Ecto neural progenitor cell (in vitro differentiated cells): ENCODE results near the gene MYF6.

Experiments
- DNase-seq: peaks from one replicate; pipeline ENCODE4 v3.0.0-alpha.2; 2018; ENCODE audit warnings: low spot score

The MYF6 gene

GRCh38 chr12:80707830-80708258 is 410 bp downstream of the MYF6 start:
- peak; percentile 67 for DNase-seq

GRCh38 chr12:80708259-80708974 is 983 bp downstream of the MYF6 start:
- peak; percentile 64 for DNase-seq

- no peak for DNase-seq
Observed at GRCh38 chr12:80708975-80709328, 1.5 kb downstream of the MYF6 start.

- DNase-seq = peak; percentile 60
Observed at GRCh38 chr12:80709811-80710726, 2.6 kb downstream of the MYF6 start.

GRCh38 chr12:80710727-80711449 is 3.5 kb downstream of the MYF6 start:
- no peak for DNase-seq

- DNase-seq = no peak
Observed at GRCh38 chr12:80711866-80712265, 4.4 kb downstream of the MYF6 start.

GRCh38 chr12:80712866-80713265 is 5.4 kb downstream of the MYF6 start:
- DNase-seq = no peak

GRCh38 chr12:80713419-80713818 is 6.0 kb downstream of the MYF6 start:
- DNase-seq = no peak

GRCh38 chr12:80714055-80714454 is 6.6 kb downstream of the MYF6 start:
- DNase-seq = peak; percentile 69

GRCh38 chr12:80714846-80715245 is 7.4 kb downstream of the MYF6 start:
- DNase-seq = no peak

GRCh38 chr12:80715713-80716249 is 8.3 kb downstream of the MYF6 start:
- DNase-seq = no peak

- DNase-seq = no peak
Observed at GRCh38 chr12:80716696-80717469, 9.4 kb downstream of the MYF6 start, which contains the start of gene MYF5. Gene MYF5, plus strand, starts transcription at chr12:80716912. Its CDS starts 152 bp downstream, at chr12:80717064.

- no peak for DNase-seq
Observed at GRCh38 chr12:80717856-80718255, 10.4 kb downstream of the MYF6 start.

GRCh38 chr12:80720516-80720915 is 13.1 kb downstream of the MYF6 start:
- DNase-seq = no peak

GRCh38 chr12:80721326-80721725 is 13.9 kb downstream of the MYF6 start:
- DNase-seq = no peak

- DNase-seq = no peak
Observed at GRCh38 chr12:80745851-80746505, 38.5 kb downstream of the MYF6 start.

GRCh38 chr12:80747800-80748199 is 40.4 kb downstream of the MYF6 start:
- no peak for DNase-seq

GRCh38 chr12:80749456-80749855 is 42.0 kb downstream of the MYF6 start:
- no peak for DNase-seq

GRCh38 chr12:80752464-80752863 is 45.0 kb downstream of the MYF6 start:
- DNase-seq = no peak

- DNase-seq = no peak
Observed at GRCh38 chr12:80754274-80754673, 46.8 kb downstream of the MYF6 start.

- DNase-seq = no peak
Observed at GRCh38 chr12:80756875-80757274, 49.4 kb downstream of the MYF6 start.
